Activated B cell treated with CpG ODN at 0.5 μM for 24 hours (primary cell): ENCODE measurements around the gene FCRLA. TPM values are rescaled to one million over a fixed set of nuclear protein-coding genes. Genes with fewer than 3 reads are reported as not detected.
"Not testable (repeated sequence)": the region's sequence is repeated elsewhere in the genome, so short reads cannot be mapped to it uniquely, and the experiment has no call there.

Source experiments
- ATAC-seq: fragments of 200-7000 bp; cut with Tn5 transposase; one replicate; pipeline ENCODE4 v1.10.0; 2021; ENCODE audit warnings: low read depth, mild to moderate bottlenecking, moderate library complexity
- CTCF ChIA-PET: fragments of 350-600 bp; sonication (Branson Sonifier 250); formaldehyde crosslinking; loops from one replicate; lab custom pipeline; 2021; ENCODE audit warnings: antibody characterized with exemption; lab: Charles Lee
- POLR2A ChIA-PET: fragments of 350-600 bp; sonication (Branson Sonifier 250); formaldehyde crosslinking; loops from one replicate; lab custom pipeline; 2021; ENCODE audit warnings: antibody characterized with exemption; lab: Charles Lee
- DNase-seq: peaks from one replicate; pipeline ENCODE4 v3.0.0; 2022
- H3K27ac Mint-ChIP-seq: one replicate; pipeline ENCODE4 v1.8.0; 2020; ENCODE audit warnings: mixed read lengths
- H3K27me3 Mint-ChIP-seq: one replicate; pipeline ENCODE4 v1.8.0; 2021; ENCODE audit warnings: mixed read lengths
- H3K36me3 Mint-ChIP-seq: one replicate; pipeline ENCODE4 v1.8.0; 2021; ENCODE audit warnings: low read depth, mixed read lengths
- H3K4me1 Mint-ChIP-seq: one replicate; pipeline ENCODE4 v1.8.0; 2021; ENCODE audit warnings: mixed read lengths
- H3K4me3 Mint-ChIP-seq: one replicate; pipeline ENCODE4 v1.8.0; 2020; ENCODE audit warnings: mild to moderate bottlenecking, mixed read lengths
- H3K9me3 Mint-ChIP-seq: one replicate; pipeline ENCODE4 v1.8.0; 2020; ENCODE audit warnings: mixed read lengths
- CTCF ChIP-seq: fragments of 200-600 bp; IDR thresholded peaks from one replicate; pipeline ENCODE4 v1.8.0; 2022; ENCODE audit warnings: antibody characterized with exemption, mild to moderate bottlenecking
- intact Hi-C: fragments of 100-400 bp; cut with micrococcal nuclease; formaldehyde crosslinking; loops from one replicate; pipeline ENCODE4 v1.15.1; 2024
- total RNA-seq: library from RNA; stranded (reverse); gene quantifications from 2 replicates; pipeline ENCODE4 v1.2.3, GENCODE V29; 2022

Gene FCRLA
- 175 and 178 TPM in 2 replicates for total RNA-seq

GRCh38 chr1:161706482-161707347, at the start of gene FCRLA:
Gene FCRLA, plus strand, starts transcription at chr1:161707229. Its CDS starts 36 bp downstream, at chr1:161707265.
- CTCF ChIA-PET: interaction anchor here (1.0 to 6.3 kb wide), 5 partner anchors 9 to 59 kb away, joined by 3 to 56 read pairs (median 7); no protein-coding TSS in a partner anchor
- POLR2A ChIA-PET: interaction anchor here (0.6 to 4.8 kb wide), 20 partner anchors 11 to 661 kb away, joined by 3 to 143 read pairs (median 4); partner anchors contain the start of genes DUSP12, FCRLB and USF1
- no peak for TF ChIP-seq CTCF
- intact Hi-C loops: loop anchor here (10.0 kb wide), 1 partner anchor 1502 kb away; the partner anchor contains the start of gene PEA15
- H3K9me3 Mint-ChIP-seq: no peaks in the 10 kb centered on the region
- peak; percentile 53 for ATAC-seq
- peaks cover 24% of the 10 kb centered on the region for H3K36me3 Mint-ChIP-seq
- no peak within 1 kb of the TSS for H3K4me3 Mint-ChIP-seq
- H3K4me1 Mint-ChIP-seq: peaks cover 28% of the 10 kb centered on the region
- no peaks in the 10 kb centered on the region for H3K27me3 Mint-ChIP-seq
- H3K27ac Mint-ChIP-seq: no peak within 1 kb of the TSS
- no peak for DNase-seq

- H3K4me3 Mint-ChIP-seq, H3K27ac Mint-ChIP-seq, H3K4me1 Mint-ChIP-seq, H3K27me3 Mint-ChIP-seq, H3K9me3 Mint-ChIP-seq, CTCF ChIA-PET, DNase-seq, POLR2A ChIA-PET, H3K36me3 Mint-ChIP-seq, intact Hi-C loops: not testable (repeated sequence)
- peak; percentile 36 for ATAC-seq
Observed at GRCh38 chr1:161658524-161658923, 48.5 kb upstream of the FCRLA start.

GRCh38 chr1:161661660-161662311, 45.2 kb upstream of the FCRLA start:
- ATAC-seq: peak; percentile 41
- CTCF ChIA-PET, intact Hi-C loops, H3K4me1 Mint-ChIP-seq, H3K27ac Mint-ChIP-seq, H3K36me3 Mint-ChIP-seq, H3K4me3 Mint-ChIP-seq, POLR2A ChIA-PET, H3K9me3 Mint-ChIP-seq, H3K27me3 Mint-ChIP-seq, DNase-seq: not testable (repeated sequence)

- POLR2A ChIA-PET, DNase-seq, H3K27ac Mint-ChIP-seq, H3K9me3 Mint-ChIP-seq, H3K4me1 Mint-ChIP-seq, intact Hi-C loops, CTCF ChIA-PET, H3K27me3 Mint-ChIP-seq, H3K36me3 Mint-ChIP-seq, H3K4me3 Mint-ChIP-seq: not testable (repeated sequence)
- peak; percentile 74 for ATAC-seq
Observed at GRCh38 chr1:161662684-161663339, 44.2 kb upstream of the FCRLA start, which contains the start of gene FCGR2B. Gene FCGR2B, plus strand, starts transcription at chr1:161663143. Its CDS starts 99 bp downstream, at chr1:161663242.

- H3K9me3 Mint-ChIP-seq, CTCF ChIA-PET, H3K36me3 Mint-ChIP-seq, H3K4me3 Mint-ChIP-seq, intact Hi-C loops, H3K27me3 Mint-ChIP-seq, H3K27ac Mint-ChIP-seq, H3K4me1 Mint-ChIP-seq, POLR2A ChIA-PET, DNase-seq: not testable (repeated sequence)
- peak; percentile 20 for ATAC-seq
Observed at GRCh38 chr1:161663569-161663968, 43.5 kb upstream of the FCRLA start.

GRCh38 chr1:161664689-161665088, 42.3 kb upstream of the FCRLA start:
- intact Hi-C loops, H3K27me3 Mint-ChIP-seq, H3K4me3 Mint-ChIP-seq, CTCF ChIA-PET, H3K36me3 Mint-ChIP-seq, H3K4me1 Mint-ChIP-seq, H3K27ac Mint-ChIP-seq, ATAC-seq, DNase-seq, POLR2A ChIA-PET, H3K9me3 Mint-ChIP-seq: not testable (repeated sequence)

GRCh38 chr1:161671045-161672020, 35.7 kb upstream of the FCRLA start:
- intact Hi-C loops, H3K27ac Mint-ChIP-seq, H3K4me3 Mint-ChIP-seq, H3K9me3 Mint-ChIP-seq, POLR2A ChIA-PET, CTCF ChIA-PET, DNase-seq, ATAC-seq, H3K4me1 Mint-ChIP-seq, H3K27me3 Mint-ChIP-seq: not testable (repeated sequence)
- peaks cover 33% of the 10 kb centered on the region for H3K36me3 Mint-ChIP-seq

- POLR2A ChIA-PET, H3K4me1 Mint-ChIP-seq, CTCF ChIA-PET, H3K27me3 Mint-ChIP-seq, H3K9me3 Mint-ChIP-seq, DNase-seq, H3K4me3 Mint-ChIP-seq, intact Hi-C loops, ATAC-seq, H3K27ac Mint-ChIP-seq: not testable (repeated sequence)
- peaks cover 51% of the 10 kb centered on the region for H3K36me3 Mint-ChIP-seq
Observed at GRCh38 chr1:161673437-161673836, 33.6 kb upstream of the FCRLA start.

GRCh38 chr1:161674447-161674846, 32.6 kb upstream of the FCRLA start:
- H3K36me3 Mint-ChIP-seq: peaks cover 57% of the 10 kb centered on the region
- H3K27me3 Mint-ChIP-seq, CTCF ChIA-PET, ATAC-seq, H3K4me1 Mint-ChIP-seq, H3K4me3 Mint-ChIP-seq, H3K27ac Mint-ChIP-seq, intact Hi-C loops, POLR2A ChIA-PET, DNase-seq, H3K9me3 Mint-ChIP-seq: not testable (repeated sequence)

GRCh38 chr1:161674908-161675307, 32.1 kb upstream of the FCRLA start:
- H3K27me3 Mint-ChIP-seq, CTCF ChIA-PET, ATAC-seq, H3K27ac Mint-ChIP-seq, POLR2A ChIA-PET, H3K9me3 Mint-ChIP-seq, H3K4me1 Mint-ChIP-seq, H3K4me3 Mint-ChIP-seq, DNase-seq, intact Hi-C loops: not testable (repeated sequence)
- H3K36me3 Mint-ChIP-seq: peaks cover 57% of the 10 kb centered on the region
